GM12873 (cell line): ENCODE results near the gene DIPK1B.

Experiments used
- TF ChIP-seq, protein P1 (sequence below): IDR thresholded peaks from 2 replicates; pipeline ENCODE4 v1.5.1; 2012; ENCODE audit warnings: low read depth, mild to moderate bottlenecking, moderate library complexity, low read length, control low read depth; ENCODE audit not compliant: insufficient read depth; ENCODE audit errors: missing control alignments

DIPK1B gene

GRCh38 chr9:136666372-136667213, 45.8 kb upstream of the DIPK1B start:
- TF ChIP-seq, protein P1, sequence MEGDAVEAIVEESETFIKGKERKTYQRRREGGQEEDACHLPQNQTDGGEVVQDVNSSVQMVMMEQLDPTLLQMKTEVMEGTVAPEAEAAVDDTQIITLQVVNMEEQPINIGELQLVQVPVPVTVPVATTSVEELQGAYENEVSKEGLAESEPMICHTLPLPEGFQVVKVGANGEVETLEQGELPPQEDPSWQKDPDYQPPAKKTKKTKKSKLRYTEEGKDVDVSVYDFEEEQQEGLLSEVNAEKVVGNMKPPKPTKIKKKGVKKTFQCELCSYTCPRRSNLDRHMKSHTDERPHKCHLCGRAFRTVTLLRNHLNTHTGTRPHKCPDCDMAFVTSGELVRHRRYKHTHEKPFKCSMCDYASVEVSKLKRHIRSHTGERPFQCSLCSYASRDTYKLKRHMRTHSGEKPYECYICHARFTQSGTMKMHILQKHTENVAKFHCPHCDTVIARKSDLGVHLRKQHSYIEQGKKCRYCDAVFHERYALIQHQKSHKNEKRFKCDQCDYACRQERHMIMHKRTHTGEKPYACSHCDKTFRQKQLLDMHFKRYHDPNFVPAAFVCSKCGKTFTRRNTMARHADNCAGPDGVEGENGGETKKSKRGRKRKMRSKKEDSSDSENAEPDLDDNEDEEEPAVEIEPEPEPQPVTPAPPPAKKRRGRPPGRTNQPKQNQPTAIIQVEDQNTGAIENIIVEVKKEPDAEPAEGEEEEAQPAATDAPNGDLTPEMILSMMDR, result no peak

- TF ChIP-seq, protein P1, result no peak
Measured at GRCh38 chr9:136667214-136667939, 45.0 kb upstream of the DIPK1B start.

GRCh38 chr9:136667940-136668760, 44.2 kb upstream of the DIPK1B start:
- TF ChIP-seq, protein P1, result no peak

GRCh38 chr9:136668983-136669790, 43.2 kb upstream of the DIPK1B start:
- TF ChIP-seq, protein P1, result no peak

GRCh38 chr9:136669791-136670464, 42.4 kb upstream of the DIPK1B start:
- TF ChIP-seq, protein P1, result no peak

- TF ChIP-seq, protein P1, result no peak
Measured at GRCh38 chr9:136670576-136671253, 41.7 kb upstream of the DIPK1B start.
